ENCODE measurements around the gene FADS2. TPM values are rescaled to one million over a fixed set of nuclear protein-coding genes. Genes with fewer than 3 reads are reported as not detected.

Gene FADS2
- total and polyA plus RNA-seq, 9 of the 15 experiments (the other 6 are each of a cell fraction or from before 2014, with no cell fraction given) = 2.9 to 42.8 (median 16.2) TPM

- TF ChIP-seq, protein P1, sequence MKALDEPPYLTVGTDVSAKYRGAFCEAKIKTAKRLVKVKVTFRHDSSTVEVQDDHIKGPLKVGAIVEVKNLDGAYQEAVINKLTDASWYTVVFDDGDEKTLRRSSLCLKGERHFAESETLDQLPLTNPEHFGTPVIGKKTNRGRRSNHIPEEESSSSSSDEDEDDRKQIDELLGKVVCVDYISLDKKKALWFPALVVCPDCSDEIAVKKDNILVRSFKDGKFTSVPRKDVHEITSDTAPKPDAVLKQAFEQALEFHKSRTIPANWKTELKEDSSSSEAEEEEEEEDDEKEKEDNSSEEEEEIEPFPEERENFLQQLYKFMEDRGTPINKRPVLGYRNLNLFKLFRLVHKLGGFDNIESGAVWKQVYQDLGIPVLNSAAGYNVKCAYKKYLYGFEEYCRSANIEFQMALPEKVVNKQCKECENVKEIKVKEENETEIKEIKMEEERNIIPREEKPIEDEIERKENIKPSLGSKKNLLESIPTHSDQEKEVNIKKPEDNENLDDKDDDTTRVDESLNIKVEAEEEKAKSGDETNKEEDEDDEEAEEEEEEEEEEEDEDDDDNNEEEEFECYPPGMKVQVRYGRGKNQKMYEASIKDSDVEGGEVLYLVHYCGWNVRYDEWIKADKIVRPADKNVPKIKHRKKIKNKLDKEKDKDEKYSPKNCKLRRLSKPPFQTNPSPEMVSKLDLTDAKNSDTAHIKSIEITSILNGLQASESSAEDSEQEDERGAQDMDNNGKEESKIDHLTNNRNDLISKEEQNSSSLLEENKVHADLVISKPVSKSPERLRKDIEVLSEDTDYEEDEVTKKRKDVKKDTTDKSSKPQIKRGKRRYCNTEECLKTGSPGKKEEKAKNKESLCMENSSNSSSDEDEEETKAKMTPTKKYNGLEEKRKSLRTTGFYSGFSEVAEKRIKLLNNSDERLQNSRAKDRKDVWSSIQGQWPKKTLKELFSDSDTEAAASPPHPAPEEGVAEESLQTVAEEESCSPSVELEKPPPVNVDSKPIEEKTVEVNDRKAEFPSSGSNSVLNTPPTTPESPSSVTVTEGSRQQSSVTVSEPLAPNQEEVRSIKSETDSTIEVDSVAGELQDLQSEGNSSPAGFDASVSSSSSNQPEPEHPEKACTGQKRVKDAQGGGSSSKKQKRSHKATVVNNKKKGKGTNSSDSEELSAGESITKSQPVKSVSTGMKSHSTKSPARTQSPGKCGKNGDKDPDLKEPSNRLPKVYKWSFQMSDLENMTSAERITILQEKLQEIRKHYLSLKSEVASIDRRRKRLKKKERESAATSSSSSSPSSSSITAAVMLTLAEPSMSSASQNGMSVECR (CRISPR knock-in tag; IDR thresholded peaks at IDR 0.05) = peak; percentile 29; the same call in 1 of the 2 replicates
- TF ChIP-seq ZNF121 (CRISPR knock-in tag; conservative IDR thresholded peaks at IDR 0.05) = peak; percentile 90
- TF ChIP-seq, protein P2, sequence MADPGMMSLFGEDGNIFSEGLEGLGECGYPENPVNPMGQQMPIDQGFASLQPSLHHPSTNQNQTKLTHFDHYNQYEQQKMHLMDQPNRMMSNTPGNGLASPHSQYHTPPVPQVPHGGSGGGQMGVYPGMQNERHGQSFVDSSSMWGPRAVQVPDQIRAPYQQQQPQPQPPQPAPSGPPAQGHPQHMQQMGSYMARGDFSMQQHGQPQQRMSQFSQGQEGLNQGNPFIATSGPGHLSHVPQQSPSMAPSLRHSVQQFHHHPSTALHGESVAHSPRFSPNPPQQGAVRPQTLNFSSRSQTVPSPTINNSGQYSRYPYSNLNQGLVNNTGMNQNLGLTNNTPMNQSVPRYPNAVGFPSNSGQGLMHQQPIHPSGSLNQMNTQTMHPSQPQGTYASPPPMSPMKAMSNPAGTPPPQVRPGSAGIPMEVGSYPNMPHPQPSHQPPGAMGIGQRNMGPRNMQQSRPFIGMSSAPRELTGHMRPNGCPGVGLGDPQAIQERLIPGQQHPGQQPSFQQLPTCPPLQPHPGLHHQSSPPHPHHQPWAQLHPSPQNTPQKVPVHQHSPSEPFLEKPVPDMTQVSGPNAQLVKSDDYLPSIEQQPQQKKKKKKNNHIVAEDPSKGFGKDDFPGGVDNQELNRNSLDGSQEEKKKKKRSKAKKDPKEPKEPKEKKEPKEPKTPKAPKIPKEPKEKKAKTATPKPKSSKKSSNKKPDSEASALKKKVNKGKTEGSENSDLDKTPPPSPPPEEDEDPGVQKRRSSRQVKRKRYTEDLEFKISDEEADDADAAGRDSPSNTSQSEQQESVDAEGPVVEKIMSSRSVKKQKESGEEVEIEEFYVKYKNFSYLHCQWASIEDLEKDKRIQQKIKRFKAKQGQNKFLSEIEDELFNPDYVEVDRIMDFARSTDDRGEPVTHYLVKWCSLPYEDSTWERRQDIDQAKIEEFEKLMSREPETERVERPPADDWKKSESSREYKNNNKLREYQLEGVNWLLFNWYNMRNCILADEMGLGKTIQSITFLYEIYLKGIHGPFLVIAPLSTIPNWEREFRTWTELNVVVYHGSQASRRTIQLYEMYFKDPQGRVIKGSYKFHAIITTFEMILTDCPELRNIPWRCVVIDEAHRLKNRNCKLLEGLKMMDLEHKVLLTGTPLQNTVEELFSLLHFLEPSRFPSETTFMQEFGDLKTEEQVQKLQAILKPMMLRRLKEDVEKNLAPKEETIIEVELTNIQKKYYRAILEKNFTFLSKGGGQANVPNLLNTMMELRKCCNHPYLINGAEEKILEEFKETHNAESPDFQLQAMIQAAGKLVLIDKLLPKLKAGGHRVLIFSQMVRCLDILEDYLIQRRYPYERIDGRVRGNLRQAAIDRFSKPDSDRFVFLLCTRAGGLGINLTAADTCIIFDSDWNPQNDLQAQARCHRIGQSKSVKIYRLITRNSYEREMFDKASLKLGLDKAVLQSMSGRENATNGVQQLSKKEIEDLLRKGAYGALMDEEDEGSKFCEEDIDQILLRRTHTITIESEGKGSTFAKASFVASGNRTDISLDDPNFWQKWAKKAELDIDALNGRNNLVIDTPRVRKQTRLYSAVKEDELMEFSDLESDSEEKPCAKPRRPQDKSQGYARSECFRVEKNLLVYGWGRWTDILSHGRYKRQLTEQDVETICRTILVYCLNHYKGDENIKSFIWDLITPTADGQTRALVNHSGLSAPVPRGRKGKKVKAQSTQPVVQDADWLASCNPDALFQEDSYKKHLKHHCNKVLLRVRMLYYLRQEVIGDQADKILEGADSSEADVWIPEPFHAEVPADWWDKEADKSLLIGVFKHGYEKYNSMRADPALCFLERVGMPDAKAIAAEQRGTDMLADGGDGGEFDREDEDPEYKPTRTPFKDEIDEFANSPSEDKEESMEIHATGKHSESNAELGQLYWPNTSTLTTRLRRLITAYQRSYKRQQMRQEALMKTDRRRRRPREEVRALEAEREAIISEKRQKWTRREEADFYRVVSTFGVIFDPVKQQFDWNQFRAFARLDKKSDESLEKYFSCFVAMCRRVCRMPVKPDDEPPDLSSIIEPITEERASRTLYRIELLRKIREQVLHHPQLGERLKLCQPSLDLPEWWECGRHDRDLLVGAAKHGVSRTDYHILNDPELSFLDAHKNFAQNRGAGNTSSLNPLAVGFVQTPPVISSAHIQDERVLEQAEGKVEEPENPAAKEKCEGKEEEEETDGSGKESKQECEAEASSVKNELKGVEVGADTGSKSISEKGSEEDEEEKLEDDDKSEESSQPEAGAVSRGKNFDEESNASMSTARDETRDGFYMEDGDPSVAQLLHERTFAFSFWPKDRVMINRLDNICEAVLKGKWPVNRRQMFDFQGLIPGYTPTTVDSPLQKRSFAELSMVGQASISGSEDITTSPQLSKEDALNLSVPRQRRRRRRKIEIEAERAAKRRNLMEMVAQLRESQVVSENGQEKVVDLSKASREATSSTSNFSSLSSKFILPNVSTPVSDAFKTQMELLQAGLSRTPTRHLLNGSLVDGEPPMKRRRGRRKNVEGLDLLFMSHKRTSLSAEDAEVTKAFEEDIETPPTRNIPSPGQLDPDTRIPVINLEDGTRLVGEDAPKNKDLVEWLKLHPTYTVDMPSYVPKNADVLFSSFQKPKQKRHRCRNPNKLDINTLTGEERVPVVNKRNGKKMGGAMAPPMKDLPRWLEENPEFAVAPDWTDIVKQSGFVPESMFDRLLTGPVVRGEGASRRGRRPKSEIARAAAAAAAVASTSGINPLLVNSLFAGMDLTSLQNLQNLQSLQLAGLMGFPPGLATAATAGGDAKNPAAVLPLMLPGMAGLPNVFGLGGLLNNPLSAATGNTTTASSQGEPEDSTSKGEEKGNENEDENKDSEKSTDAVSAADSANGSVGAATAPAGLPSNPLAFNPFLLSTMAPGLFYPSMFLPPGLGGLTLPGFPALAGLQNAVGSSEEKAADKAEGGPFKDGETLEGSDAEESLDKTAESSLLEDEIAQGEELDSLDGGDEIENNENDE (IDR thresholded peaks at IDR 0.05; ENCODE audit: low read depth, low read length) = no peak
Observed at GRCh38 chr11:61793829-61794204, 34.3 kb upstream of the FADS2 start (continued).
